GM12873 (cell line): ENCODE data around the gene CAMK2G.

Experiments used
- CTCF ChIP-seq: IDR thresholded peaks from 2 replicates; pipeline ENCODE4 v1.5.1; 2012; ENCODE audit warnings: low read depth, mild to moderate bottlenecking, moderate library complexity, low read length, control low read depth; ENCODE audit not compliant: insufficient read depth; ENCODE audit errors: missing control alignments

Gene CAMK2G

GRCh38 chr10:73859784-73860491, 14.4 kb downstream of the CAMK2G start:
- TF ChIP-seq CTCF: no peak

GRCh38 chr10:73859428-73859783, 14.9 kb downstream of the CAMK2G start:
- no peak for TF ChIP-seq CTCF

GRCh38 chr10:73858750-73859427, 15.5 kb downstream of the CAMK2G start:
- no peak for TF ChIP-seq CTCF

GRCh38 chr10:73858013-73858708, 16.2 kb downstream of the CAMK2G start:
- no peak for TF ChIP-seq CTCF

GRCh38 chr10:73857446-73857845, 16.9 kb downstream of the CAMK2G start:
- TF ChIP-seq CTCF: no peak

- no peak for TF ChIP-seq CTCF
Observed at GRCh38 chr10:73856261-73856660, 18.1 kb downstream of the CAMK2G start.

GRCh38 chr10:73855413-73855812, 18.9 kb downstream of the CAMK2G start:
- TF ChIP-seq CTCF: no peak
